B cell (primary cell): ENCODE results near the gene FFAR2. TPM values are rescaled to one million over a fixed set of nuclear protein-coding genes. Genes with fewer than 3 reads are reported as not detected.
A peak's percentile ranks its signal among the peaks of the same experiment; 100 is the strongest.

Experiments used
- ATAC-seq: fragments of 200-7000 bp; cut with Tn5 transposase; one replicate; pipeline ENCODE4 v1.10.0; 2021; ENCODE audit warnings: low read depth, mild to moderate bottlenecking, moderate number of reproducible peaks, moderate library complexity
- CTCF ChIA-PET: fragments of 350-600 bp; sonication (Branson Sonifier 250); formaldehyde crosslinking; loops from one replicate; lab custom pipeline; 2021; ENCODE audit warnings: antibody characterized with exemption, inconsistent platforms; lab: Charles Lee
- POLR2A ChIA-PET: fragments of 350-600 bp; sonication (Branson Sonifier 250); formaldehyde crosslinking; loops from one replicate; lab custom pipeline; 2021; ENCODE audit warnings: antibody characterized with exemption; lab: Charles Lee
- DNase-seq: peaks from one replicate; pipeline ENCODE4 v3.0.0; 2013
- H2AFZ ChIP-seq: 2 replicates; pipeline ENCODE4 v1.6.1; 2012; ENCODE audit warnings: mild to moderate bottlenecking, low read depth, low read length; ENCODE audit not compliant: insufficient read depth, poor library complexity, severe bottlenecking
- H3K27ac ChIP-seq, 2 donors: 1 replicate in 1 of 2; 2 replicates in 1 of 2; pipeline ENCODE4 v1.5.1; 2012 to 2013; ENCODE audit warnings: low read length in 2 of 2, mild to moderate bottlenecking in 2 of 2, moderate library complexity in 1 of 2
- H3K27me3 ChIP-seq, 4 experiments: fragments of 200-600 bp in 1 of 4; sonication (generic) in 1 of 4; replicated peaks in 1 of 4; 1 replicate in 2 of 4; 2 replicates in 2 of 4; pipeline versions ENCODE4 v1.6.1 to v1.7.0; 2013 to 2016; ENCODE audit warnings: low read length in 3 of 4, mild to moderate bottlenecking in 2 of 4, mixed read lengths in 1 of 4, moderate library complexity in 1 of 4; ENCODE audit not compliant: insufficient read depth in 4 of 4, control insufficient read depth in 3 of 4; ENCODE audit errors: control extremely low read depth in 1 of 4
- H3K36me3 ChIP-seq, 2 experiments: replicated peaks in 1 of 2; 1 replicate in 1 of 2; 2 replicates in 1 of 2; pipeline versions ENCODE4 v1.6.1 to v1.7.1; 2013; ENCODE audit warnings: low read length in 1 of 2; ENCODE audit not compliant: insufficient read depth in 2 of 2, control insufficient read depth in 1 of 2; ENCODE audit errors: control extremely low read depth in 1 of 2, extremely low read depth in 1 of 2
- H3K4me1 ChIP-seq, 2 donors: fragments of 200-600 bp in 1 of 2; sonication (generic) in 1 of 2; 1 replicate in 1 of 2; 2 replicates in 1 of 2; pipeline versions ENCODE4 v1.5.1 to v1.6.1; 2013 to 2017; ENCODE audit warnings: low read length in 2 of 2; ENCODE audit not compliant: control insufficient read depth in 2 of 2, insufficient read depth in 2 of 2
- H3K4me2 ChIP-seq: replicated peaks from 2 replicates; pipeline ENCODE3; 2012; ENCODE audit warnings: mild to moderate bottlenecking, low read depth, low read length; ENCODE audit not compliant: poor library complexity, severe bottlenecking
- H3K4me3 ChIP-seq, 5 experiments: fragments of 200-600 bp in 1 of 5; sonication (generic) in 1 of 5; 1 replicate in 3 of 5; 2 replicates in 2 of 5; pipeline versions ENCODE4 v1.5.1 to v1.7.0; 2011 to 2016; ENCODE audit warnings: low read length in 4 of 5, mild to moderate bottlenecking in 4 of 5, low read depth in 2 of 5, control low read depth in 1 of 5, moderate library complexity in 1 of 5; ENCODE audit not compliant: insufficient read depth in 1 of 5; ENCODE audit errors: control extremely low read depth in 1 of 5, extremely low read depth in 1 of 5
- H3K79me2 ChIP-seq: fragments of 200-600 bp; sonication (generic); one replicate; pipeline ENCODE4 v1.6.0; 2016; ENCODE audit warnings: low read length; ENCODE audit not compliant: control insufficient read depth, insufficient read depth
- H3K9ac ChIP-seq: fragments of 200-600 bp; sonication (generic); 2 replicates; pipeline ENCODE4 v1.6.1; 2017; ENCODE audit warnings: mild to moderate bottlenecking, low read length, moderate library complexity
- H3K9me3 ChIP-seq, 3 donors: one replicate each; pipeline versions ENCODE4 v1.6.1 to v1.7.1; 2013; ENCODE audit warnings: low read length in 2 of 3; ENCODE audit not compliant: control insufficient read depth in 2 of 3, insufficient read depth in 1 of 3; ENCODE audit errors: control extremely low read depth in 1 of 3
- H4K20me1 ChIP-seq: 2 replicates; pipeline ENCODE4 v1.6.0; 2012; ENCODE audit warnings: mild to moderate bottlenecking, low read length; ENCODE audit not compliant: insufficient read depth, control insufficient read depth, poor library complexity, severe bottlenecking
- H3K27ac Mint-ChIP-seq: one replicate; pipeline ENCODE4 v1.8.0; 2021; ENCODE audit warnings: mixed read lengths
- H3K27me3 Mint-ChIP-seq: one replicate; pipeline ENCODE4 v1.8.0; 2021; ENCODE audit warnings: mixed read lengths
- H3K4me1 Mint-ChIP-seq: one replicate; pipeline ENCODE4 v1.8.0; 2021; ENCODE audit warnings: mixed read lengths
- H3K4me3 Mint-ChIP-seq: one replicate; pipeline ENCODE4 v1.8.0; 2021; ENCODE audit warnings: mixed read lengths
- H3K9me3 Mint-ChIP-seq: one replicate; pipeline ENCODE4 v1.8.0; 2022; ENCODE audit warnings: mixed read lengths; ENCODE audit not compliant: insufficient read depth
- EZH2 ChIP-seq: IDR thresholded peaks from 2 replicates; pipeline ENCODE4 v1.6.1; 2012; ENCODE audit warnings: borderline replicate concordance, low read depth, mild to moderate bottlenecking, moderate library complexity, low read length; ENCODE audit not compliant: insufficient read depth, poor library complexity, severe bottlenecking
- WGBS: methylation state at CpG from one replicate; pipeline ENCODE4 v1.1.5; 2013; ENCODE audit warnings: missing lambda C conversion rate; ENCODE audit not compliant: insufficient coverage; 5-methylcytosine and 5-hydroxymethylcytosine counted together
- intact Hi-C: fragments of 100-400 bp; cut with micrococcal nuclease; formaldehyde crosslinking; loops from one replicate; pipeline ENCODE4 v1.10.0; 2022
- polyA plus RNA-seq: library from polyadenylated mRNA; depleted of rRNA; stranded (reverse); fragments of >200 nt; gene quantifications from 2 replicates; pipeline ENCODE4 v1.2.3, GENCODE V29; 2012
- total RNA-seq, 2 donors: library from RNA; stranded (reverse); fragments of 120-200 nt in 1 of 2; gene quantifications; 1 replicate in 1 of 2; 2 replicates in 1 of 2; pipeline versions ENCODE4 v1.2.3 to v1.2.4, GENCODE V29; 2013 to 2022
- TF ChIP-seq, protein P1 (sequence below): fragments of 200-600 bp; IDR thresholded peaks from one replicate; pipeline ENCODE4 v1.8.0; 2022; ENCODE audit warnings: antibody characterized with exemption, mild to moderate bottlenecking

Gene FFAR2
- total and polyA plus RNA-seq, 2 donors (not counting 1 experiment from before 2014, with no cell fraction given), result 0.31 TPM; not detected in 1

DNA sequence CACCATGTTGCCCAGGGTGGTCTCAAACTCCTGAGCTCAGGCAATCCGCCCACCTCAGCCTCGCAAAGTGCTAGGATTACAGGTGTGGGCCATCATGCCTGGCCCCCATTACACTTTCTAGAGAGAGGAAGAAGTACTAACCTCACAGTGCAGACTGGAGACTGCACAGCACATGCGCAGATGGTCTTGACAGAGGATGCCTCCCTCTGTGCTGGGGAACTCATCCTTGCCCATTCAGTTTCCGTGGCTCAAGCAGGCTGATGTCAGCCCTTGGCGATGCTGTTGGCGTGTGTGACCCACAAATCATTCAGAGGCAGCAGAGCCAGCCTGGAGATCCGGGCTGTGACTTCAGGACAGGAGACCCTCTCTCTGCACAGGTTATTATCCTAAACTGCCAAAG lies 14.6 kb upstream of the FFAR2 start:
- peaks cover 9% of the 10 kb centered on the region for H3K9me3 Mint-ChIP-seq
- POLR2A ChIA-PET, result no interaction called here

DNA sequence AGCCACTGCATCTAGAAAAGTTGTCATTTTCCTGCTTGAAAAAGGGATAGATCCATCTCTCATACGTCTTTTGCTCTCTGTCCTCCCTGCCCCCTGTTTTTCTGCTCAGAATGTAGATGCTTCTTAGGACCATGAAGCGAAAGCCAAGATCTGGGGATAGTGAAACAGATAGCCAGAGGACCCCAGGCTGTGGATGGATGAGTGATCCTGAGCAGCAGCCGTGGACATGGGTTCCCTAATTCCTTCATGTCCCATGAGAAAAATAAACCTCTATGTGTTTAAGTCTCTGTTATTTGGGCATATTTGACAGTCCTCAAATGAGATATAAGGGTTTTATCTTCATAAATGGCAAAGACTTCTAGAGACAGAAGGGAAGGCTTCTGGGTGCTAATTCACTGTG lies 12.2 kb upstream of the FFAR2 start:
- no peak overlapping the region for H3K27ac Mint-ChIP-seq
- H3K9me3 ChIP-seq, result peaks cover 0 to 21% (median 10%) of the 10 kb centered on the region in 3 donors
- ChIA-PET CTCF (no interaction called here), POLR2A (no interaction called here)
- peak overlapping the region; percentile 41 for H3K9ac ChIP-seq
- H3K4me1 Mint-ChIP-seq, result peaks cover 38% of the 10 kb centered on the region
- H3K9me3 Mint-ChIP-seq, result peaks cover 6% of the 10 kb centered on the region
- H3K79me2 ChIP-seq, result no peaks in the 10 kb centered on the region
- H4K20me1 ChIP-seq, result no peaks in the 10 kb centered on the region
- 92% methylated on average over 2 of the region's 3 CpGs for WGBS
- intact Hi-C loops, result no loop called here
- peak overlapping the region; percentile 66 for H3K4me2 ChIP-seq
- TF ChIP-seq, protein P1, sequence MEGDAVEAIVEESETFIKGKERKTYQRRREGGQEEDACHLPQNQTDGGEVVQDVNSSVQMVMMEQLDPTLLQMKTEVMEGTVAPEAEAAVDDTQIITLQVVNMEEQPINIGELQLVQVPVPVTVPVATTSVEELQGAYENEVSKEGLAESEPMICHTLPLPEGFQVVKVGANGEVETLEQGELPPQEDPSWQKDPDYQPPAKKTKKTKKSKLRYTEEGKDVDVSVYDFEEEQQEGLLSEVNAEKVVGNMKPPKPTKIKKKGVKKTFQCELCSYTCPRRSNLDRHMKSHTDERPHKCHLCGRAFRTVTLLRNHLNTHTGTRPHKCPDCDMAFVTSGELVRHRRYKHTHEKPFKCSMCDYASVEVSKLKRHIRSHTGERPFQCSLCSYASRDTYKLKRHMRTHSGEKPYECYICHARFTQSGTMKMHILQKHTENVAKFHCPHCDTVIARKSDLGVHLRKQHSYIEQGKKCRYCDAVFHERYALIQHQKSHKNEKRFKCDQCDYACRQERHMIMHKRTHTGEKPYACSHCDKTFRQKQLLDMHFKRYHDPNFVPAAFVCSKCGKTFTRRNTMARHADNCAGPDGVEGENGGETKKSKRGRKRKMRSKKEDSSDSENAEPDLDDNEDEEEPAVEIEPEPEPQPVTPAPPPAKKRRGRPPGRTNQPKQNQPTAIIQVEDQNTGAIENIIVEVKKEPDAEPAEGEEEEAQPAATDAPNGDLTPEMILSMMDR, result no peak
- no peak for TF ChIP-seq EZH2
- peaks cover 15 to 18% of the 10 kb centered on the region in 2 donors for H3K4me1 ChIP-seq
- H3K4me3 Mint-ChIP-seq, result peak overlapping the region; percentile 50
- H3K27ac ChIP-seq, result no peak overlapping the region
- H3K27me3 ChIP-seq, result peaks cover 0 to 2% (median 0%) of the 10 kb centered on the region in 4 experiments
- H2AFZ ChIP-seq, result no peak overlapping the region
- H3K27me3 Mint-ChIP-seq, result peaks cover 14% of the 10 kb centered on the region
- peak overlapping the region in 2 of 5 experiments; percentile 25 to 45 for H3K4me3 ChIP-seq
- no peak for ATAC-seq
- H3K36me3 ChIP-seq, result no peaks in the 10 kb centered on the region
- DNase-seq, result no peak

More for the DNA sequence above, 14.6 kb upstream of the FFAR2 start:
- Mint-ChIP-seq H3K4me3 (no peak overlapping the region), H3K27me3 (peaks cover 14% of the 10 kb centered on the region), H3K4me1 (peaks cover 27% of the 10 kb centered on the region), H3K27ac (no peak overlapping the region)
- Histone ChIP-seq H3K4me1 (peaks cover 15 to 17% of the 10 kb centered on the region in 2 donors), H3K27me3 (no peaks in the 10 kb centered on the region), H3K9me3 (peaks cover 0 to 24% (median 13%) of the 10 kb centered on the region in 3 donors), H3K9ac (no peak overlapping the region), H4K20me1 (no peaks in the 10 kb centered on the region), H3K36me3 (no peaks in the 10 kb centered on the region), H3K79me2 (no peaks in the 10 kb centered on the region), H3K27ac (no peak overlapping the region), H3K4me3 (no peak overlapping the region), H2AFZ (no peak overlapping the region), H3K4me2 (no peak overlapping the region)
- TF ChIP-seq, protein P1, result no peak
- TF ChIP-seq EZH2, result no peak
- WGBS, result 87% methylated on average over 7 of the region's 7 CpGs
- ATAC-seq, result no peak
- DNase-seq, result no peak
- CTCF ChIA-PET, result no interaction called here
- intact Hi-C loops, result no loop called here
